K562 (cell line): ENCODE results near the gene NUCB2. TPM values are rescaled to one million over a fixed set of nuclear protein-coding genes. Genes with fewer than 3 reads are reported as not detected.

Source experiments
- ATF1 ChIP-seq, 2 experiments: fragments of 450-650 bp in 1 of 2; IDR thresholded peaks; 2 replicates each; pipeline ENCODE4 v1.6.1; 2016; ENCODE audit warnings: missing compliant biosample characterization in 1 of 2, missing genetic modification characterization in 1 of 2
- CBX3 ChIP-seq, 2 experiments: IDR thresholded peaks; 1 replicate in 1 of 2; 2 replicates in 1 of 2; pipeline ENCODE4 v1.6.1; 2012; ENCODE audit warnings: inconsistent platforms in 2 of 2, low read length in 2 of 2, borderline replicate concordance in 1 of 2, control low read depth in 1 of 2
- EZH2 ChIP-seq: IDR thresholded peaks from 2 replicates; pipeline ENCODE4 v1.6.1; 2012; ENCODE audit warnings: low read depth, mild to moderate bottlenecking, inconsistent platforms, low read length, borderline replicate concordance
- GTF2A2 ChIP-seq: IDR thresholded peaks from 2 replicates; pipeline ENCODE4 v1.6.1; 2016; ENCODE audit warnings: mild to moderate bottlenecking, missing genetic modification characterization, missing compliant biosample characterization
- JUN ChIP-seq, 2 experiments: sonication (generic) in 1 of 2; formaldehyde crosslinking in 1 of 2; IDR thresholded peaks; 2 replicates each; pipeline versions ENCODE4 v1.6.1 to v1.8.0; 2012 to 2022; ENCODE audit warnings: borderline replicate concordance in 2 of 2, mild to moderate bottlenecking in 2 of 2, improper control_type of control experiment in 1 of 2, low read depth in 1 of 2, low read length in 1 of 2, missing genetic modification reagents in 1 of 2
- MBD1 ChIP-seq: fragments of 250-450 bp; sonication (Bioruptor Pico); IDR thresholded peaks from 2 replicates; pipeline ENCODE4 v1.8.0; 2022; ENCODE audit warnings: inconsistent platforms
- MCM2 ChIP-seq: fragments of 450-650 bp; IDR thresholded peaks from 2 replicates; pipeline ENCODE4 v1.6.1; 2017; ENCODE audit warnings: low read depth, mild to moderate bottlenecking
- POLR2H ChIP-seq: IDR thresholded peaks from 2 replicates; pipeline ENCODE4 v1.6.1; 2016; ENCODE audit warnings: missing genetic modification characterization, low read depth, mild to moderate bottlenecking, control low read depth, missing compliant biosample characterization, moderate library complexity
- POU5F1 ChIP-seq: fragments of 150-350 bp; IDR thresholded peaks from 2 replicates; pipeline ENCODE4 v1.6.1; 2014; ENCODE audit warnings: borderline replicate concordance, low read length, low read depth, mild to moderate bottlenecking; ENCODE audit not compliant: partially characterized antibody
- SETDB1 ChIP-seq: IDR thresholded peaks from one replicate; pipeline ENCODE4 v1.6.1; 2012; ENCODE audit warnings: low read length, control low read depth, inconsistent platforms
- THRAP3 ChIP-seq: fragments of 450-650 bp; IDR thresholded peaks from 2 replicates; pipeline ENCODE4 v1.6.1; 2016; ENCODE audit warnings: mild to moderate bottlenecking, inconsistent platforms, borderline replicate concordance
- U2AF2 ChIP-seq: fragments of 200-400 bp; formaldehyde crosslinking; optimal IDR thresholded peaks from 2 replicates; pipeline ENCODE3; 2017; ENCODE audit warnings: low read depth, mild to moderate bottlenecking, low read length
- ZBTB40 ChIP-seq, 2 experiments: fragments of 450-650 bp in 1 of 2; sonication (generic) in 1 of 2; formaldehyde crosslinking in 1 of 2; IDR thresholded peaks; 2 replicates each; pipeline versions ENCODE4 v1.7.1 to v1.9.0; 2016 to 2022; ENCODE audit warnings: inconsistent platforms in 1 of 2, mild to moderate bottlenecking in 1 of 2, missing genetic modification reagents in 1 of 2
- ZEB2 ChIP-seq: fragments of 450-650 bp; IDR thresholded peaks from 2 replicates; pipeline ENCODE4 v1.6.1; 2016
- ZNF280A ChIP-seq: fragments of 450-650 bp; IDR thresholded peaks from 2 replicates; pipeline ENCODE4 v1.6.1; 2018; ENCODE audit warnings: mild to moderate bottlenecking, low read depth; ENCODE audit not compliant: partially characterized antibody
- polyA plus RNA-seq, 8 experiments: library from polyadenylated mRNA; depleted of rRNA in 4 of 8; stranded (reverse) in 5 of 8; unstranded in 3 of 8; fragments of >200 nt; fragmentation: Nextera tagmentation in 2 of 8; fragmentation: Illumina TruSeq in 1 of 8; extraction: Ambion mirVana in 2 of 8; extraction: Trizol in 1 of 8; gene quantifications; 2 replicates each; pipeline versions ENCODE4 v1.2.1 to v1.2.3, GENCODE V29; 2011 to 2014; ENCODE audit warnings: inconsistent platforms in 1 of 8, missing spikeins in 1 of 8
- total RNA-seq, 7 experiments: library from RNA; depleted of rRNA in 6 of 7; stranded (reverse); fragments of >200 nt in 6 of 7; fragmentation: Illumina TruSeq in 2 of 7; extraction: Trizol in 2 of 7; gene quantifications; 2 replicates each; pipeline versions ENCODE4 v1.2.1 to v1.2.3, GENCODE V29; 2011 to 2021; ENCODE audit warnings: low replicate concordance in 1 of 7

Gene NUCB2
- total and polyA plus RNA-seq, 9 of the 15 experiments (the other 6 are each of a cell fraction or from before 2014, with no cell fraction given), result 54.0 to 108 (median 84.6) TPM

- no peak for TF ChIP-seq ZBTB40 (IDR thresholded peaks at IDR 0.05)
- no peak for TF ChIP-seq ZBTB40 (CRISPR knock-in tag; IDR thresholded peaks at IDR 0.05)
- TF ChIP-seq POU5F1, result no peak
- peak; percentile 31 for TF ChIP-seq ZNF280A
- peak in 1 of 2 experiments; percentile 78; a peak in 2 of 3 replicates for TF ChIP-seq CBX3 (IDR thresholded peaks at IDR 0.05; ENCODE audit: borderline replicate concordance in 1 of 2, low read length in 2 of 2)
- no peak for TF ChIP-seq EZH2
- TF ChIP-seq MBD1 (CRISPR knock-in tag), result no peak
- TF ChIP-seq SETDB1, result no peak
- TF ChIP-seq ATF1 (CRISPR knock-in tag; IDR thresholded peaks at IDR 0.05), result no peak
- no peak for TF ChIP-seq ATF1 (tag; IDR thresholded peaks at IDR 0.05)
- TF ChIP-seq POLR2H, result no peak
- no peak for TF ChIP-seq MCM2
- TF ChIP-seq ZEB2, result no peak
- TF ChIP-seq GTF2A2, result no peak
- no peak for TF ChIP-seq U2AF2
- TF ChIP-seq JUN (IDR thresholded peaks at IDR 0.05; ENCODE audit: borderline replicate concordance, low read depth, low read length), result no peak
- no peak for TF ChIP-seq JUN (CRISPR knock-in tag; IDR thresholded peaks at IDR 0.05; ENCODE audit: borderline replicate concordance)
- no peak for TF ChIP-seq THRAP3
These were observed 93.2 kb downstream of the NUCB2 start (continued) for GRCh38 chr11:17369684-17370243.
